ENCODE measurements around the gene IFT122. TPM values are rescaled to one million over a fixed set of nuclear protein-coding genes. Genes with fewer than 3 reads are reported as not detected.

IFT122 gene
- total RNA-seq, 1 experiment from 2014 or later = 30.0 TPM

GRCh38 chr3:129555616-129556357 is 115.8 kb downstream of the IFT122 start:
- intact Hi-C loops (cut with micrococcal nuclease; ENCODE audit: unreplicated experiment) = no loop called here
- Histone ChIP-seq H3K4me3 (ENCODE audit: low read depth, low read length) (no peak overlapping the region), H3K27me3 (replicated peaks; ENCODE audit: control insufficient read depth, insufficient read depth, low read length) (no peaks in the 10 kb centered on the region), H3K36me3 (ENCODE audit: control insufficient read depth, insufficient read depth, low read length) (no peaks in the 10 kb centered on the region), H3K4me1 (no peaks in the 10 kb centered on the region; the same call in 1 of the 2 replicates), H3K9me3 (no peaks in the 10 kb centered on the region)
- peaks cover 3% of the 10 kb centered on the region for H3K27me3 Mint-ChIP-seq (ENCODE audit: insufficient read depth, unreplicated experiment)
- no peak overlapping the region for H3K27ac Mint-ChIP-seq (ENCODE audit: unreplicated experiment)
- H3K9me3 Mint-ChIP-seq (ENCODE audit: unreplicated experiment) = no peaks in the 10 kb centered on the region
- H3K4me1 Mint-ChIP-seq (ENCODE audit: low read depth, unreplicated experiment) = peaks cover 5% of the 10 kb centered on the region
- no TSS peak for BruUV-seq (replicated peaks)
- TF ChIP-seq CTCF (IDR thresholded peaks at IDR 0.05; ENCODE audit: insufficient read depth in 1 of 2, low read depth in 1 of 2, low read length in 1 of 2, severe bottlenecking in 1 of 2, unreplicated experiment in 1 of 2) = no peak
- H3K4me3 Mint-ChIP-seq (ENCODE audit: unreplicated experiment) = no peak overlapping the region
- ChIA-PET POLR2A (no interaction called here), CTCF (no interaction called here)
- no peak for DNase-seq
- no peaks in the 10 kb centered on the region for H3K36me3 Mint-ChIP-seq (ENCODE audit: insufficient read depth, unreplicated experiment)

GRCh38 chr3:129556358-129556695 is 116.3 kb downstream of the IFT122 start:
- no peak for DNase-seq
- no peak overlapping the region for H3K4me3 Mint-ChIP-seq (ENCODE audit: unreplicated experiment)
- H3K4me1 Mint-ChIP-seq (ENCODE audit: low read depth, unreplicated experiment) = peaks cover 8% of the 10 kb centered on the region
- no peaks in the 10 kb centered on the region for H3K36me3 Mint-ChIP-seq (ENCODE audit: insufficient read depth, unreplicated experiment)
- no peaks in the 10 kb centered on the region for H3K9me3 ChIP-seq
- H3K27ac Mint-ChIP-seq (ENCODE audit: unreplicated experiment) = no peak overlapping the region
- ChIA-PET POLR2A (no interaction called here), CTCF (no interaction called here)
- no TSS peak for BruUV-seq (replicated peaks)
- no peaks in the 10 kb centered on the region for H3K36me3 ChIP-seq (ENCODE audit: control insufficient read depth, insufficient read depth, low read length)
- no peaks in the 10 kb centered on the region for H3K27me3 ChIP-seq (replicated peaks; ENCODE audit: control insufficient read depth, insufficient read depth, low read length)
- no peaks in the 10 kb centered on the region; the same call in 1 of the 2 replicates for H3K4me1 ChIP-seq
- no peak for TF ChIP-seq CTCF (IDR thresholded peaks at IDR 0.05; ENCODE audit: insufficient read depth in 1 of 2, low read depth in 1 of 2, low read length in 1 of 2, severe bottlenecking in 1 of 2, unreplicated experiment in 1 of 2)
- intact Hi-C loops (cut with micrococcal nuclease; ENCODE audit: unreplicated experiment) = no loop called here
- no peak overlapping the region for H3K4me3 ChIP-seq (ENCODE audit: low read depth, low read length)
- H3K27me3 Mint-ChIP-seq (ENCODE audit: insufficient read depth, unreplicated experiment) = peaks cover 3% of the 10 kb centered on the region
- no peaks in the 10 kb centered on the region for H3K9me3 Mint-ChIP-seq (ENCODE audit: unreplicated experiment)

GRCh38 chr3:129556890-129557547 is 117.0 kb downstream of the IFT122 start:
- no peak overlapping the region for H3K4me3 Mint-ChIP-seq (ENCODE audit: unreplicated experiment)
- Histone ChIP-seq H3K36me3 (ENCODE audit: control insufficient read depth, insufficient read depth, low read length) (no peaks in the 10 kb centered on the region), H3K9me3 (no peaks in the 10 kb centered on the region), H3K27me3 (replicated peaks; ENCODE audit: control insufficient read depth, insufficient read depth, low read length) (no peaks in the 10 kb centered on the region), H3K4me3 (ENCODE audit: low read depth, low read length) (no peak overlapping the region), H3K4me1 (no peaks in the 10 kb centered on the region; the same call in 1 of the 2 replicates)
- no peak overlapping the region for H3K27ac Mint-ChIP-seq (ENCODE audit: unreplicated experiment)
- BruUV-seq (replicated peaks) = no TSS peak
- no peak for DNase-seq
- intact Hi-C loops (cut with micrococcal nuclease; ENCODE audit: unreplicated experiment) = no loop called here
- peaks cover 8% of the 10 kb centered on the region for H3K4me1 Mint-ChIP-seq (ENCODE audit: low read depth, unreplicated experiment)
- no peak for TF ChIP-seq CTCF (IDR thresholded peaks at IDR 0.05; ENCODE audit: insufficient read depth in 1 of 2, low read depth in 1 of 2, low read length in 1 of 2, severe bottlenecking in 1 of 2, unreplicated experiment in 1 of 2)
- peaks cover 3% of the 10 kb centered on the region for H3K27me3 Mint-ChIP-seq (ENCODE audit: insufficient read depth, unreplicated experiment)
- H3K36me3 Mint-ChIP-seq (ENCODE audit: insufficient read depth, unreplicated experiment) = no peaks in the 10 kb centered on the region
- ChIA-PET CTCF (no interaction called here), POLR2A (no interaction called here)
- H3K9me3 Mint-ChIP-seq (ENCODE audit: unreplicated experiment) = no peaks in the 10 kb centered on the region
